Breast epithelium (tissue), 3 donors: Measurements from ENCODE around the gene FERMT2.

Source experiments
- POLR2AphosphoS5 ChIP-seq, 3 donors: sonication (generic); formaldehyde crosslinking; IDR thresholded peaks; one replicate each; pipeline ENCODE4 v1.6.1; 2017; ENCODE audit warnings: antibody characterized with exemption in 3 of 3
- TF ChIP-seq, protein P1 (sequence below), 3 donors: fragments of 450-650 bp; IDR thresholded peaks; one replicate each; pipeline ENCODE4 v1.5.1; 2016 to 2017; ENCODE audit warnings: antibody characterized with exemption in 3 of 3, mild to moderate bottlenecking in 3 of 3, moderate library complexity in 3 of 3

- TF ChIP-seq, protein P1, sequence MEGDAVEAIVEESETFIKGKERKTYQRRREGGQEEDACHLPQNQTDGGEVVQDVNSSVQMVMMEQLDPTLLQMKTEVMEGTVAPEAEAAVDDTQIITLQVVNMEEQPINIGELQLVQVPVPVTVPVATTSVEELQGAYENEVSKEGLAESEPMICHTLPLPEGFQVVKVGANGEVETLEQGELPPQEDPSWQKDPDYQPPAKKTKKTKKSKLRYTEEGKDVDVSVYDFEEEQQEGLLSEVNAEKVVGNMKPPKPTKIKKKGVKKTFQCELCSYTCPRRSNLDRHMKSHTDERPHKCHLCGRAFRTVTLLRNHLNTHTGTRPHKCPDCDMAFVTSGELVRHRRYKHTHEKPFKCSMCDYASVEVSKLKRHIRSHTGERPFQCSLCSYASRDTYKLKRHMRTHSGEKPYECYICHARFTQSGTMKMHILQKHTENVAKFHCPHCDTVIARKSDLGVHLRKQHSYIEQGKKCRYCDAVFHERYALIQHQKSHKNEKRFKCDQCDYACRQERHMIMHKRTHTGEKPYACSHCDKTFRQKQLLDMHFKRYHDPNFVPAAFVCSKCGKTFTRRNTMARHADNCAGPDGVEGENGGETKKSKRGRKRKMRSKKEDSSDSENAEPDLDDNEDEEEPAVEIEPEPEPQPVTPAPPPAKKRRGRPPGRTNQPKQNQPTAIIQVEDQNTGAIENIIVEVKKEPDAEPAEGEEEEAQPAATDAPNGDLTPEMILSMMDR (IDR thresholded peaks at IDR 0.05) = no peak
- no peak for TF ChIP-seq POLR2AphosphoS5 (IDR thresholded peaks at IDR 0.05)
Observed at GRCh38 chr14:52876806-52877205, 74.0 kb downstream of the FERMT2 start.
